WTC11 (cell line): ENCODE data around the gene RAPGEF2.

ENCODE experiments used
- ETV6 ChIP-seq: sonication (generic); formaldehyde crosslinking; IDR thresholded peaks from 2 replicates; pipeline ENCODE4 v1.8.1; 2022; ENCODE audit warnings: mild to moderate bottlenecking, missing genetic modification reagents
- TCF7 ChIP-seq: sonication (generic); formaldehyde crosslinking; IDR thresholded peaks from 2 replicates; pipeline ENCODE4 v1.8.0; 2022; ENCODE audit warnings: mild to moderate bottlenecking, low read depth, missing genetic modification reagents, moderate library complexity
- USF2 ChIP-seq: sonication (generic); formaldehyde crosslinking; IDR thresholded peaks from 2 replicates; pipeline ENCODE4 v1.8.1; 2023; ENCODE audit warnings: mild to moderate bottlenecking, missing genetic modification reagents, moderate library complexity
- ZBTB21 ChIP-seq: sonication (generic); formaldehyde crosslinking; IDR thresholded peaks from 2 replicates; pipeline ENCODE4 v1.8.1; 2023; ENCODE audit warnings: mild to moderate bottlenecking, missing genetic modification reagents, borderline replicate concordance

- TF ChIP-seq TCF7 (CRISPR knock-in tag), result no peak
- TF ChIP-seq ZBTB21 (CRISPR knock-in tag), result no peak
- TF ChIP-seq ETV6 (CRISPR knock-in tag), result no peak
- TF ChIP-seq USF2, result no peak
Observed at GRCh38 chr4:159143687-159144086, 40.8 kb downstream of the RAPGEF2 start.
